Dermis blood vessel endothelial cell (primary cell): ENCODE results near the gene NOC4L. TPM values are rescaled to one million over a fixed set of nuclear protein-coding genes. Genes with fewer than 3 reads are reported as not detected.
"Not testable (repeated sequence)": the region's sequence is repeated elsewhere in the genome, so short reads cannot be mapped to it uniquely, and the experiment has no call there.

Experiments
- DNase-seq: peaks from one replicate; pipeline ENCODE4 v3.0.0; 2010
- total RNA-seq: library from RNA; depleted of rRNA; stranded (reverse); fragments of >200 nt; gene quantifications from 2 replicates; pipeline ENCODE4 v1.2.3, GENCODE V29; 2014

The NOC4L gene
- total RNA-seq, 1 donor from 2014 or later: 12.1 TPM

- no peak for DNase-seq
These were observed 19.4 kb upstream of the NOC4L start for GRCh38 chr12:132124766-132125425.

DNA sequence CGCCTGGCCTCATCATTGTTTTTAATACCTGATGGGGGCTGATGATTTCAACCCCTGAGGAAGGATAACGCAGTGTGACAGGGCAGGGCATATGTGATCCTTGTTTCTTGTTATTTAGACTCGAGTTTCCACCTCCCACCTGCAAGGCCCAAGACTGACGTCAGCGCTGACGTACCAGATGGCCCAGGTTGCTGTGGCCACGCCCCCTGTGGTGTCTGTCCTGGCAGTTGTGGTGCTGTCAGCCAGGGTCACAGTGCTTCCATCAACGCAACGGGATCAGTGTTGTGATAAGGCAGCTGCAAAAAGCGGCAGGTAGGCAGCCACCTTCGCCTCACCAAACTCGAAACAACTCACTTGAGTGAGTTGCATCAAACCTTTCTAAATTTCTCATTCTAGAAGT is 18.5 kb upstream of the NOC4L start:
- DNase-seq: no peak

DNA sequence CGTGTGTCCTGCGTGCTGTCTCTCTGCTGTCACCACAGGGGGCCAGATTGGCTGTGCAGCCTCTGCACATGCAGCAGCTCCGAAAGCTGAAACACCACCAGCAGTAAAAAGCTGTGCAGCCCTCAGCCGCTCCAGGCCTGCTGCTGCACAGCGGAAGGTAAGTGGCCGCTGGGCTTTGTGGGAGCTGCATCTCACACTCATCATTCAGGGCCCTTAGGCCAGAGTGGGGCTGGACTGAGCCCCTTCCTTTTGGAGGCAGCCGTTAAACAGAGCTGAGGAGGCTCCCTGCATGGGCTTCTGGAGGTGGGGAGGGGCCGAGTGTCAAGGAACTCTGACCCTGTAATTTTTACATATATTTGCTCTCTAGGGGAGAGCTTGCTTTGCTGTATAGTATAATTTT is 17.2 kb upstream of the NOC4L start:
- DNase-seq: no peak

DNA sequence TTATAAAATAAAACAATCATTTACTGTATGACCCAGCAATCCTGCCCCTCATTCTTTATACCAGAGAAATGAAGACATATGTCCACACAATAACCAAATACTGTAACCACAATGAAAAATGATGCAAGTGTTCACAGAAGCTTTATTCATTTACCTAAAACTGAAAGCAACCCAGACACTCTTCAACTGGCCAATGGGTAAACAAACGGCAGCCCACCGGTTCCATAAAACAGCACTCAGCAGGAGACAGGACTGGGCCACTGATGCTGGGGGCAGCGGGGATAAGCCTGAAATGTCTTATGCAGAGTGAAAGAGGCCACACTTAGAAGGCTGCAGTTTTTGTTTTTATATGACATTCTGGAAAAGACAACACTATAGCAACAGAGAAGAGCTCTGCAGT is 15.2 kb upstream of the NOC4L start:
- DNase-seq: no peak

GRCh38 chr12:132130690-132131089 is 13.6 kb upstream of the NOC4L start:
- DNase-seq: no peak

DNA sequence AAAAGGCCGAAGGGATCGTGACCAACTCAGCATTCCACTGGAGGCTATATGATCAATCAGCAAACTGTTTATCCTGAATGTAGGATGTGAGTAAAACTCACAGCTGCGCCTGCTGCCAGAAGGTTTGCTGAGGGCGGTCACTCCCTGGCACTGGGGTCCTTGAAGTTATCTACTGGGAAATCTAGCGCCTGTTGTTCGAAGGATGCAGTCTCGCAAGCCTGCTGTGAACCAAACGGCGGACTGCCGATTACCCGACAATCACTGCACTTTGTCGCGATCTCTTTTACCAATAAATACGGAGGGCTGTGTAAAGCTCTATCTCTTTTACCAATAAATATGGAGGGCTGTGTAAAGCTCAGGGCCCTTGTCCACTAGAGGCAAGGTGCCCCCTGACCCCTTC is 13.0 kb upstream of the NOC4L start:
- no peak for DNase-seq

DNA sequence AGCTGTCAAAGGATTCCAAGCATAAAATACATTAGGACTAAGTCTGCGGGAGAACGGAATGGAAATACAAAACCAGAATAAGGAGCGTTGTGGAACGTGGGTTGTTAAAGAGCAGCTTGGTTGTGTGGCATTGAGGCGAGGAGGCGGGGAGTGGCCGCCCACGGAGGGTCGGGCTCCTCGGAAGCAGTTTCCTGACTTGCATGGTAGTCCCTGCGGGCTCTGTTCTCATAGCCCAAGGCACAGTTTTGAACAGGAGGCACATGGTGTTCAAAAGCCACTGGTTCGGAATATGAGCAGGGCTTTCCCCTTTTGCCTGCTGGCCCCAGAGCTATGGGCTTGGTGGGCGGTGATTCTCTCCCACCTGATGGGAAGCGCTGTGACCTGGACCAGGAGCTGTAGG is 12.3 kb upstream of the NOC4L start:
- no peak for DNase-seq

DNA sequence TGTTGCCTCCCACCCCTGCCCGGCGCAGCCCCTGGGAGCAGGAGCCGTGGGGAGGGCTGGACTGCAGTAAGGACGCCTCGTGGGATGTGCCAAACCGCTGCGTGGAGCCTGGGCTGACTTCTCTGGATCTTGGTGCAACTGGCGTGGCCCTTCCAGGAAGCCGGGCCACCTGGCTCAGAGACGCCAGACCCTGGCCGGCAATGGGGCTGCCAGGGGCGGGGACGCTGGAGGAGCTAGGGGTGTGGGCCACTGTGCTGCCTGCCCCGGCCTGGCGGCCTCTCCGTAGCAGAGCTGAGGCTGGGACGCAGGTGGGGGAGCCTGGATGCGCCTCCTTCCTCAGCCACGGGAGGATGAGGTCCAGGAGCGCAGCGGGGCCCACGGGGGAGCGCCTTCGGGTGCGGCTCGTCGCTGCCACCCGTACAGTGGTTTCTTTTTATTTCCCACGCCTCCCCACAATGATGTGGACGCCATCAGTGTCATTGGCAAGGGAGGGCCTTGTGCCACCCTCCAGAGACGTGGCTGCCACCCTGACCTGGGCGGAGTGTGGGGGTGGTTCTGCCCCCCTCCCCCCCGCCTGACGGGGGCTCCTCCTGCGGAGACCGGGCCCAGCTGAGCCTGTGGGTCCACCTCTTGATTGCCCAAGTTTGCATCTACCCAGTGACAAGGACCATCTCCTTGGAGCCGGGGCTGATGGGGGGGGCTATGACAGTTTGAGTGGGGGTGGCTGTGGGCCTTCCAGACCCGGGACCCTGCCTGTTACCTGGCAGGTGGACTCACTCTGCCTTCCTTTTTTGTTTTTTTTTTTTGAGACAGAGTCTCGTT is 11.4 kb upstream of the NOC4L start:
- DNase-seq: no peak

GRCh38 chr12:132133952-132134652 is 10.2 kb upstream of the NOC4L start:
- DNase-seq: no peak

GRCh38 chr12:132134653-132135183 is 9.5 kb upstream of the NOC4L start:
- not testable (repeated sequence) for DNase-seq

GRCh38 chr12:132136226-132136625 is 8.0 kb upstream of the NOC4L start:
- DNase-seq: not testable (repeated sequence)

GRCh38 chr12:132137483-132138125 is 6.7 kb upstream of the NOC4L start:
- DNase-seq: no peak

- no peak for DNase-seq
These were observed 5.1 kb upstream of the NOC4L start for GRCh38 chr12:132138941-132139871.

- DNase-seq: no peak
These were observed 4.3 kb upstream of the NOC4L start for GRCh38 chr12:132139912-132140311.

GRCh38 chr12:132140501-132140900 is 3.8 kb upstream of the NOC4L start:
- DNase-seq: no peak

GRCh38 chr12:132140918-132141841 is 3.1 kb upstream of the NOC4L start:
- no peak for DNase-seq

DNA sequence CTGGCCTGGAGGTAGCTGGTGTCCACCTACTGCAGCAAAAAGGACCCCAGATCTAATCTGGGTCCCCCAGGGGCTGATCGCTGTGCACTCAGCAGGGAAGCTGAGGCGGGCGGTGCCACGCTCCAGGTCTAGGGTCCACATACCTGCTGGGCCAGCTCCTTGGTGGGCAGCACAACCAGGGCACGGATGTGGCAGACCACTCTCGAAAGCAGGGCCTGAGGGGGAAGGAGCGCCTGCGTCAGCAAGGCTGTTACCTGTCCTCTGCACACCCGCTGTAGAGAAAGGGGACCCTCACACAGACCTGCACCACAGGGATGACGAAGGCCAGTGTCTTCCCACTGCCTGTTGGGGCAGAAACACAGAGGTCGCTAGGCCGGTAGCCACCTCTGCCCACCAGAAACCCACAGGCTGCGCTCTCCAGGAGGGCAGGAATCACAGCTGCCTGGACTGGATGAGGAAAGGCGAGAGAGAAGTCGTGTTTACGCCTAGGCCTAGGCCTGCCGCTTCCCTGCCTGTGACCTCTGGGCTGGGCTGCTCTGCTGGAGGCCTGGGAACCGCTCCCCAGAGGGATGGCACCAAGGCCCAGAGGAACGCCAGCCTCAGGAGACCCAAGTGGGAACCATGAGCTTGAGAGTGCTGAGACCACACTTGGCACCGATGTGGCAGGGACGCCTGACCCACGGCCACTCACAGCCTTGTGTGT is 2.1 kb upstream of the NOC4L start:
- no peak for DNase-seq

DNA sequence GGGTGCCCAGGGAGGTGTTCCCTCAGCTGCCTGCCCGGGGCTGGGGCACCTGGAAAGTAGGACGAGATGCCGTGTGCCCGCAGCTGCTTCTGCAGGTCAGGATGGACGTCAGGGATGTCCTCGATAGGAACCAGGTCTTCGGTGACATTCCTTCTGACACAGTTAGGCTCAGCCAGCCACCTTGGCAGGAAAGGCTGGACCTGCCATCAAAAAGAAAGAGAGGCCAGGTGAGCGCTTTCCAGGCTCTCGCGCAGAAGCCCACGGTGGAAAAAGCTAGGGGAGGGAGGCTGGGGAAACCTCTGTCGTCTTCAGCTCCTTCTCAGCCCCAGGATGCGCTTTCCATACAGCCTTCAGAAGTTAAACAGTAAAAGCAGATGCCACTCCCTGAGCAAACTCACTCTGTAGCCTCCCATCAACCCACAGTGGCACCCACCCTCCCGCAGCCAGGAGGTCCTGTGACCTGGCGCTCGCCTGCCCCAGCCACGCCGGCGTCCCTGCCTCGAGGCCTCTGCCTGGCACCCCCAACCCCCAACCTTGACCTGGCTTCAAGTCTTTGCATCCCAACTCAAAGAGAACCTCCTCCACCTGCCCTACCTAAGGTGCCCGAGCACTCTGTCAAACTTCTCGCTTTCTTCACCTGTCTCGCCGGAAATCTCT is 1.4 kb upstream of the NOC4L start:
- no peak for DNase-seq

DNA sequence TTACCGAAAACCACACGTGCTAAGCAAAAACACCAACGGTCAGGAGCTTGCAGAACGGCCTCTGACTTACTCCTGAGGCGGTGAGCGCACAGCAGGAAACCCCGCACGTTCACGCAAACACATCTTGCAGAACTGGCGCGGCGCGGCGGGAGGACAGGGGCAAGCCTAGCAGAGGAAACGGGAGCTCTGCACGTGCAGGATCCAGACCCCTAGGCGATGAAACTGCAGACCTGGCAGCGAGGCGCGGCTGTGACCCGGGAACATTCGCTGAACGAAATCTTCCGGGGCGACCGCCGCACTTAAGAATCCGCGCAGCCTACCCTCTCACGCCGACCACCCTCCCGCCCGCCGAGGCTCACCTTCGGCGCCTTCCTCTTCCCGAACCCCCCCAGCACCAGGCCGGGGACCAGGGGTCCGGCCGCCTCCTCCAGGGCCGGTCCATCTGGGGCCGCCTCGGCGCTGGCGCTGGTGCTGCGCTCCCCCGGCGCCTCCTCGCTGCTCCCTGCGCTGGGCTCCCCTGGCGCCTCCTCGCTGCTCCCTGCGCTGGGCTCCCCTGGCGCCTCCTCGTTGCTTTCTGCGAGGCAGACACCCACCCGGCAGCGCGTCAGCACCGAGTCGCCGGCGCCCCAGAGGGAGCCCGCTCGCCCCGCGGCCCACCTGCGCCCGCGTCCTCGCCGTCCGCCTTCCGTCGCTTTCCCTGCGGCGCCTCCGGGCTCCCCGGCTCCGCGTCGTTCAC is 753 bp upstream of the NOC4L start:
- peak; percentile 27 for DNase-seq
